Measurements from ENCODE around the gene DENND1A. TPM values are rescaled to one million over a fixed set of nuclear protein-coding genes. Genes with fewer than 3 reads are reported as not detected.
"Not testable (repeated sequence)": the region's sequence is repeated elsewhere in the genome, so short reads cannot be mapped to it uniquely, and the experiment has no call there.

The DENND1A gene
- total and polyA plus RNA-seq, 2 of the 13 experiments (the other 11 are each of a cell fraction or from before 2014, with no cell fraction given), result 14.8 to 30.1 TPM

DNA sequence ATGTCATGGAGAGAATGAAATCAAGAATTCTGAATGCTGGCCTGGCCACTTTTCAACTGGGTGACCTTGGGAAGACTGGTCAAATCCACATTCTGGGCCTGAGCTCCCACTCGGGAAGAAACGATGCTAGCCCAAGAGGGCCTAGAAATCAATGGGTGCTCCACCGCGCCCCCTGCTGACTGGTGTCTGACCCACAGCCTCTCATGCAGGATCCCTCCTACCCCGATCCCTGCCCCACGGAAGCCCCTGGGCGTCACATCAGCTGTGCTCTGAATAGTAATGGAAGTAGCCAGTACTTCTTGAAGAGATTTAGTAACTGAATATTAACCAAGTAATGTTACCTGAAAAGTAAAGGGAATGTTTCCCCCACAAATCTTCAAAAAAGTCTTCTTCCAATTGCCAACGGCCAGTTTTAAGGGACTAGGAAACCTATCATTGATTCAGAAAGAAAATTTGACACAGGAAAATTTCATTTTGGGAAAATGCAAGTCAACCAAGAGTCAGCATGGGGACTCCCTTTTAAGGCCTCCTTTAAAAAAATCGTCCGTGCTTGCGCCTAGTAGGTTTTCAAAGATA is 530.0 kb downstream of the DENND1A start:
- no peak for FAIRE-seq

DNA sequence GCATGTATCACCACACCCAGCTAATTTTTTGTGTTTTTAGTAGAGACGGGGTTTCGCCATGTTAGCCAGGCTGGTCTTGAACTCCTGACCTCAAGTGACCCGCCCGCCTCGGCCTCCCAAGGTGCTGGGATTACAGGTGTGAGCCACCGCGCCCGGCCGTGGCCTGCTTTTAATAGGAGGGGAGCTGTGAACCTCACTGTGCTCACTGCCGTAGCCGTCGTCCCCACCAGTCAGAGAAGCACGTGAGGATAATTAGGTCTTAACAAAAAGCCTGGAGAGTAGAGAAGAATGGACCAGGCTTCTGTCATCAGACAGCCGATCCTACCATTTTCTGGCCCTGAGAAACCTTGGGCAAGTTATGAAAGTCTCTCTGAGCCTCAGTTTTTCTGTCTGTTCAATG is 531.0 kb downstream of the DENND1A start:
- FAIRE-seq; H3K4me3 ChIP-seq (replicated peaks in 1 of 3; ENCODE audit: insufficient read depth in 1 of 3, low read depth in 2 of 3, low read length in 3 of 3); H3K4me1 ChIP-seq (ENCODE audit: insufficient read depth, low read length); H4K20me1 ChIP-seq (ENCODE audit: insufficient read depth, low read length); BruUV-seq (replicated peaks); H3K79me2 ChIP-seq (ENCODE audit: insufficient read depth, low read length); H2AFZ ChIP-seq (ENCODE audit: low read length); H3K27me3 ChIP-seq (ENCODE audit: control insufficient read depth in 1 of 2, insufficient read depth in 2 of 2, low read length in 2 of 2); H3K4me2 ChIP-seq (ENCODE audit: low read depth, low read length); POLR2A ChIA-PET; H3K36me3 ChIP-seq (replicated peaks in 1 of 2; ENCODE audit: control insufficient read depth in 1 of 2, insufficient read depth in 2 of 2, low read length in 2 of 2); H3K9me3 ChIP-seq (ENCODE audit: low read length); intact Hi-C loops (cut with micrococcal nuclease; ENCODE audit: unreplicated experiment); H3K9ac ChIP-seq (ENCODE audit: insufficient read depth, low read depth, low read length); DNase-seq (ENCODE audit: low spot score); ATAC-seq; in situ Hi-C loops (cut with HindIII; ENCODE audit: extremely low pct_ligation_motif_present, low pct_unique_long_range_greater_than_20kb); H3K27ac ChIP-seq (ENCODE audit: extremely low read length, insufficient read depth, low read length): not testable (repeated sequence)
- CTCF ChIA-PET (ENCODE audit: low intra/inter-chr PET ratio, low total read pairs), result interaction anchor here (0.8 kb wide), 1 partner anchor 44 kb away, joined by 4 read pairs; no protein-coding TSS in a partner anchor
- peak; percentile 42; the same call in 1 of the 2 replicates for TF ChIP-seq ZNF629 (CRISPR knock-in tag; conservative IDR thresholded peaks at IDR 0.05)
- 96% methylated on average over 7 of the region's 14 CpGs for WGBS (ENCODE audit: low lambda C conversion rate)

More for the DNA sequence above, 530.0 kb downstream of the DENND1A start:
- TF ChIP-seq, protein P1, sequence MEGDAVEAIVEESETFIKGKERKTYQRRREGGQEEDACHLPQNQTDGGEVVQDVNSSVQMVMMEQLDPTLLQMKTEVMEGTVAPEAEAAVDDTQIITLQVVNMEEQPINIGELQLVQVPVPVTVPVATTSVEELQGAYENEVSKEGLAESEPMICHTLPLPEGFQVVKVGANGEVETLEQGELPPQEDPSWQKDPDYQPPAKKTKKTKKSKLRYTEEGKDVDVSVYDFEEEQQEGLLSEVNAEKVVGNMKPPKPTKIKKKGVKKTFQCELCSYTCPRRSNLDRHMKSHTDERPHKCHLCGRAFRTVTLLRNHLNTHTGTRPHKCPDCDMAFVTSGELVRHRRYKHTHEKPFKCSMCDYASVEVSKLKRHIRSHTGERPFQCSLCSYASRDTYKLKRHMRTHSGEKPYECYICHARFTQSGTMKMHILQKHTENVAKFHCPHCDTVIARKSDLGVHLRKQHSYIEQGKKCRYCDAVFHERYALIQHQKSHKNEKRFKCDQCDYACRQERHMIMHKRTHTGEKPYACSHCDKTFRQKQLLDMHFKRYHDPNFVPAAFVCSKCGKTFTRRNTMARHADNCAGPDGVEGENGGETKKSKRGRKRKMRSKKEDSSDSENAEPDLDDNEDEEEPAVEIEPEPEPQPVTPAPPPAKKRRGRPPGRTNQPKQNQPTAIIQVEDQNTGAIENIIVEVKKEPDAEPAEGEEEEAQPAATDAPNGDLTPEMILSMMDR (CRISPR knock-in tag; IDR thresholded peaks at IDR 0.05), result peak; percentile 65
- TF ChIP-seq MEF2D (CRISPR knock-in tag; IDR thresholded peaks at IDR 0.05), result no peak
- H2AFZ ChIP-seq (ENCODE audit: low read length), result no peak overlapping the region
- H3K4me3 ChIP-seq (replicated peaks in 1 of 3; ENCODE audit: insufficient read depth in 1 of 3, low read depth in 2 of 3, low read length in 3 of 3), result no peak overlapping the region
- in situ Hi-C loops (cut with HindIII; ENCODE audit: extremely low pct_ligation_motif_present, low pct_unique_long_range_greater_than_20kb) (loop anchor here (10.0 to 25.0 kb wide), 2 partner anchors 105 to 637 kb away; no protein-coding TSS in a partner anchor), intact Hi-C loops (cut with micrococcal nuclease; ENCODE audit: unreplicated experiment) (loop anchor here (5.0 kb wide), 1 partner anchor 67 kb away; no protein-coding TSS in a partner anchor)
- POLR2A ChIA-PET, result no interaction called here
- peaks cover 0 to 5% of the 10 kb centered on the region in 2 experiments; a peak in 3 of 5 replicates for H3K36me3 ChIP-seq (replicated peaks in 1 of 2; ENCODE audit: control insufficient read depth in 1 of 2, insufficient read depth in 2 of 2, low read length in 2 of 2)
- BruUV-seq (replicated peaks), result no TSS peak
- no peak overlapping the region for H3K27ac ChIP-seq (ENCODE audit: extremely low read length, insufficient read depth, low read length)
- DNase-seq (ENCODE audit: low spot score) (no peak), ATAC-seq (peak; percentile 56)
- H4K20me1 ChIP-seq (ENCODE audit: insufficient read depth, low read length), result no peaks in the 10 kb centered on the region
- no peaks in the 10 kb centered on the region for H3K79me2 ChIP-seq (ENCODE audit: insufficient read depth, low read length)
- 99% methylated on average over 7 of the region's 11 CpGs for WGBS (ENCODE audit: low lambda C conversion rate)
- no peaks in the 10 kb centered on the region for H3K4me1 ChIP-seq (ENCODE audit: insufficient read depth, low read length)
- no peak overlapping the region for H3K9ac ChIP-seq (ENCODE audit: insufficient read depth, low read depth, low read length)
- no peaks in the 10 kb centered on the region for H3K27me3 ChIP-seq (ENCODE audit: control insufficient read depth in 1 of 2, insufficient read depth in 2 of 2, low read length in 2 of 2)
- H3K4me2 ChIP-seq (ENCODE audit: low read depth, low read length), result no peak overlapping the region
- no peaks in the 10 kb centered on the region for H3K9me3 ChIP-seq (ENCODE audit: low read length)
- CTCF ChIA-PET (ENCODE audit: low intra/inter-chr PET ratio, low total read pairs), result interaction anchor here (0.8 kb wide), 1 partner anchor 45 kb away, joined by 4 read pairs; no protein-coding TSS in a partner anchor
